PC-9 (cell line): Measurements from ENCODE around the gene SLC8A1.

Experiments used
- EZH2 ChIP-seq: fragments of 200-600 bp; sonication (generic); IDR thresholded peaks from 2 replicates; pipeline ENCODE4 v1.8.0; 2017; ENCODE audit warnings: antibody characterized with exemption, low read depth
- TF ChIP-seq, protein P1 (sequence below): fragments of 200-600 bp; sonication (generic); conservative IDR thresholded peaks from 2 replicates; pipeline ENCODE4 v1.6.1; 2017; ENCODE audit warnings: mixed run types, antibody characterized with exemption, mild to moderate bottlenecking, moderate library complexity

GRCh38 chr2:40168546-40168945, 283.3 kb downstream of the SLC8A1 start:
- TF ChIP-seq, protein P1, sequence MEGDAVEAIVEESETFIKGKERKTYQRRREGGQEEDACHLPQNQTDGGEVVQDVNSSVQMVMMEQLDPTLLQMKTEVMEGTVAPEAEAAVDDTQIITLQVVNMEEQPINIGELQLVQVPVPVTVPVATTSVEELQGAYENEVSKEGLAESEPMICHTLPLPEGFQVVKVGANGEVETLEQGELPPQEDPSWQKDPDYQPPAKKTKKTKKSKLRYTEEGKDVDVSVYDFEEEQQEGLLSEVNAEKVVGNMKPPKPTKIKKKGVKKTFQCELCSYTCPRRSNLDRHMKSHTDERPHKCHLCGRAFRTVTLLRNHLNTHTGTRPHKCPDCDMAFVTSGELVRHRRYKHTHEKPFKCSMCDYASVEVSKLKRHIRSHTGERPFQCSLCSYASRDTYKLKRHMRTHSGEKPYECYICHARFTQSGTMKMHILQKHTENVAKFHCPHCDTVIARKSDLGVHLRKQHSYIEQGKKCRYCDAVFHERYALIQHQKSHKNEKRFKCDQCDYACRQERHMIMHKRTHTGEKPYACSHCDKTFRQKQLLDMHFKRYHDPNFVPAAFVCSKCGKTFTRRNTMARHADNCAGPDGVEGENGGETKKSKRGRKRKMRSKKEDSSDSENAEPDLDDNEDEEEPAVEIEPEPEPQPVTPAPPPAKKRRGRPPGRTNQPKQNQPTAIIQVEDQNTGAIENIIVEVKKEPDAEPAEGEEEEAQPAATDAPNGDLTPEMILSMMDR: no peak
- no peak for TF ChIP-seq EZH2
